Mesothelial cell of epicardium (in vitro differentiated cells): Measurements from ENCODE around the gene ATF7. TPM values are rescaled to one million over a fixed set of nuclear protein-coding genes. Genes with fewer than 3 reads are reported as not detected.

Source experiments
- DNase-seq, 2 experiments: peaks; one replicate each; pipeline ENCODE4 v3.0.0; 2021; ENCODE audit warnings: low spot score in 2 of 2; ENCODE audit not compliant: unreplicated experiment in 2 of 2
- H3K27ac Mint-ChIP-seq: 2 replicates; pipeline ENCODE4 v1.8.0; 2021; ENCODE audit warnings: mixed read lengths
- H3K27me3 Mint-ChIP-seq: 2 replicates; pipeline ENCODE4 v1.8.0; 2021; ENCODE audit warnings: low read depth, mixed read lengths
- H3K36me3 Mint-ChIP-seq: 2 replicates; pipeline ENCODE4 v1.8.0; 2021; ENCODE audit warnings: mixed read lengths
- H3K4me1 Mint-ChIP-seq: 2 replicates; pipeline ENCODE4 v1.8.0; 2021; ENCODE audit warnings: mixed read lengths
- H3K4me3 Mint-ChIP-seq: 2 replicates; pipeline ENCODE4 v1.8.0; 2021; ENCODE audit warnings: mild to moderate bottlenecking, moderate library complexity, mixed read lengths
- H3K9me3 Mint-ChIP-seq: 2 replicates; pipeline ENCODE4 v1.8.0; 2021; ENCODE audit warnings: mixed read lengths
- CTCF ChIP-seq: fragments of 200-600 bp; sonication (generic); IDR thresholded peaks from one replicate; pipeline ENCODE4 v1.5.0; 2021; ENCODE audit warnings: antibody characterized with exemption; ENCODE audit not compliant: unreplicated experiment
- total RNA-seq: library from RNA; stranded (reverse); gene quantifications from 3 replicates; pipeline ENCODE4 v1.2.1, GENCODE V29; 2021

ATF7 gene
- total RNA-seq, 1 donor from 2014 or later, result 36.3 TPM

- H3K36me3 Mint-ChIP-seq, result peaks cover 41% of the 10 kb centered on the region
- H3K9me3 Mint-ChIP-seq, result no peaks in the 10 kb centered on the region
- no peak for TF ChIP-seq CTCF
- H3K4me1 Mint-ChIP-seq, result peaks cover 4% of the 10 kb centered on the region
- DNase-seq, result no peak
- H3K27me3 Mint-ChIP-seq, result no peaks in the 10 kb centered on the region
- H3K4me3 Mint-ChIP-seq, result no peak overlapping the region
- peak overlapping the region; percentile 40 for H3K27ac Mint-ChIP-seq
Measured at GRCh38 chr12:53664936-53665335, 38.8 kb upstream of the ATF7 start.

GRCh38 chr12:53664191-53664590 is 38.0 kb upstream of the ATF7 start:
- TF ChIP-seq CTCF, result no peak
- no peaks in the 10 kb centered on the region for H3K27me3 Mint-ChIP-seq
- no peaks in the 10 kb centered on the region for H3K9me3 Mint-ChIP-seq
- peaks cover 34% of the 10 kb centered on the region for H3K36me3 Mint-ChIP-seq
- DNase-seq, result no peak
- peaks cover 11% of the 10 kb centered on the region for H3K4me1 Mint-ChIP-seq
- H3K4me3 Mint-ChIP-seq, result no peak overlapping the region
- H3K27ac Mint-ChIP-seq, result no peak overlapping the region

GRCh38 chr12:53660041-53660440 is 33.9 kb upstream of the ATF7 start:
- no peak overlapping the region for H3K4me3 Mint-ChIP-seq

GRCh38 chr12:53659571-53659981 is 33.4 kb upstream of the ATF7 start:
- TF ChIP-seq CTCF, result no peak
- no peaks in the 10 kb centered on the region for H3K27me3 Mint-ChIP-seq
- H3K36me3 Mint-ChIP-seq, result peaks cover 17% of the 10 kb centered on the region
- DNase-seq, result no peak
- H3K27ac Mint-ChIP-seq, result peak overlapping the region; percentile 97
- H3K4me1 Mint-ChIP-seq, result peaks cover 20% of the 10 kb centered on the region
- H3K4me3 Mint-ChIP-seq, result no peak overlapping the region
- no peaks in the 10 kb centered on the region for H3K9me3 Mint-ChIP-seq

More at GRCh38 chr12:53660041-53660440, 33.9 kb upstream of the ATF7 start:
- no peak for TF ChIP-seq CTCF
- no peak for DNase-seq
- H3K36me3 Mint-ChIP-seq, result peaks cover 20% of the 10 kb centered on the region
- H3K27ac Mint-ChIP-seq, result peak overlapping the region; percentile 97
- peaks cover 20% of the 10 kb centered on the region for H3K4me1 Mint-ChIP-seq
- H3K9me3 Mint-ChIP-seq, result no peaks in the 10 kb centered on the region
- H3K27me3 Mint-ChIP-seq, result no peaks in the 10 kb centered on the region

GRCh38 chr12:53659011-53659551 is 32.9 kb upstream of the ATF7 start:
- Mint-ChIP-seq H3K4me1 (peaks cover 20% of the 10 kb centered on the region), H3K4me3 (no peak overlapping the region), H3K9me3 (no peaks in the 10 kb centered on the region), H3K27ac (peak overlapping the region; percentile 97), H3K27me3 (no peaks in the 10 kb centered on the region), H3K36me3 (peaks cover 14% of the 10 kb centered on the region)
- TF ChIP-seq CTCF, result no peak
- DNase-seq, result no peak

- no peak for TF ChIP-seq CTCF
- Mint-ChIP-seq H3K4me3 (no peak overlapping the region), H3K36me3 (peaks cover 3% of the 10 kb centered on the region)
Measured at GRCh38 chr12:53657041-53657440, 30.9 kb upstream of the ATF7 start.

More at GRCh38 chr12:53657041-53657440, 30.9 kb upstream of the ATF7 start:
- Mint-ChIP-seq H3K27ac (no peak overlapping the region), H3K9me3 (no peaks in the 10 kb centered on the region), H3K4me1 (peaks cover 20% of the 10 kb centered on the region), H3K27me3 (no peaks in the 10 kb centered on the region)
- no peak for DNase-seq
